HEK293 (cell line): ENCODE data around the gene DGKG.

ENCODE experiments used
- CTCF ChIA-PET: fragments of 350-600 bp; formaldehyde crosslinking; extraction: SDS; loops from one replicate; lab custom pipeline; 2021; ENCODE audit warnings: antibody characterized with exemption; lab: Yijun Ruan, JAX
- POLR2A ChIA-PET: fragments of 300-600 bp; formaldehyde crosslinking; extraction: SDS; loops from one replicate; lab custom pipeline; 2020; ENCODE audit warnings: antibody characterized with exemption, inconsistent platforms; lab: Yijun Ruan, JAX
- H3K27ac ChIP-seq: fragments of 200-500 bp; sonication (Bioruptor generic); 2 replicates; pipeline ENCODE4 v1.5.1; 2014; ENCODE audit warnings: low read depth, low read length, control low read depth, inconsistent platforms; ENCODE audit errors: extremely low read depth
- H3K36me3 ChIP-seq, 2 experiments: fragments of 200-500 bp in 1 of 2; sonication (Bioruptor generic) in 1 of 2; 1 replicate in 1 of 2; 2 replicates in 1 of 2; pipeline ENCODE4 v1.5.1; 2014 to 2017; ENCODE audit warnings: inconsistent platforms in 2 of 2, low read length in 2 of 2; ENCODE audit not compliant: control insufficient read depth in 2 of 2, insufficient read depth in 1 of 2
- H3K4me1 ChIP-seq: fragments of 200-500 bp; sonication (Bioruptor generic); 2 replicates; pipeline ENCODE4 v1.5.1; 2014; ENCODE audit warnings: mild to moderate bottlenecking, low read length, inconsistent platforms; ENCODE audit not compliant: control insufficient read depth, insufficient read depth
- H3K4me3 ChIP-seq: 2 replicates; pipeline ENCODE4 v1.5.1; 2011; ENCODE audit warnings: low read depth, mild to moderate bottlenecking, control low read depth, low read length, moderate library complexity
- H3K9me3 ChIP-seq: fragments of 200-500 bp; sonication (Bioruptor generic); 2 replicates; pipeline ENCODE4 v1.5.1; 2014; ENCODE audit warnings: low read depth, low read length, inconsistent platforms; ENCODE audit not compliant: control insufficient read depth, insufficient read depth
- MZF1 ChIP-seq: fragments of 450-650 bp; formaldehyde crosslinking; IDR thresholded peaks from 2 replicates; pipeline ENCODE4 v1.5.1; 2017; ENCODE audit warnings: missing biosample characterization, missing genetic modification characterization, borderline replicate concordance
- OSR2 ChIP-seq: fragments of 450-650 bp; formaldehyde crosslinking; IDR thresholded peaks from 2 replicates; pipeline ENCODE4 v1.5.1; 2016; ENCODE audit warnings: missing biosample characterization, missing genetic modification characterization
- PRDM1 ChIP-seq: fragments of 450-650 bp; formaldehyde crosslinking; IDR thresholded peaks from 2 replicates; pipeline ENCODE4; 2016; ENCODE audit warnings: missing biosample characterization, missing genetic modification characterization
- PRDM2 ChIP-seq: fragments of 450-650 bp; formaldehyde crosslinking; IDR thresholded peaks from 2 replicates; pipeline ENCODE4 v1.5.1; 2016; ENCODE audit warnings: missing biosample characterization, missing genetic modification characterization, borderline replicate concordance
- YY1 ChIP-seq: fragments of 450-650 bp; formaldehyde crosslinking; IDR thresholded peaks from 2 replicates; pipeline ENCODE4 v1.5.1; 2018; ENCODE audit warnings: missing biosample characterization, missing genetic modification characterization
- ZNF324 ChIP-seq: fragments of 450-650 bp; formaldehyde crosslinking; IDR thresholded peaks from 2 replicates; pipeline ENCODE4 v1.5.1; 2016; ENCODE audit warnings: missing biosample characterization, missing genetic modification characterization
- ZNF335 ChIP-seq: fragments of 450-650 bp; formaldehyde crosslinking; conservative IDR thresholded peaks from 2 replicates; pipeline ENCODE4 v1.5.1; 2016; ENCODE audit warnings: missing biosample characterization, missing genetic modification characterization
- ZNF37A ChIP-seq: fragments of 450-650 bp; IDR thresholded peaks from 2 replicates; pipeline ENCODE4 v1.5.1; 2018; ENCODE audit warnings: missing biosample characterization, missing genetic modification characterization
- ZNF416 ChIP-seq: fragments of 450-650 bp; formaldehyde crosslinking; IDR thresholded peaks from 2 replicates; pipeline ENCODE4 v1.5.1; 2016; ENCODE audit warnings: missing biosample characterization, missing genetic modification characterization
- ZNF704 ChIP-seq: fragments of 450-650 bp; formaldehyde crosslinking; IDR thresholded peaks from 2 replicates; pipeline ENCODE4 v1.5.1; 2016; ENCODE audit warnings: missing biosample characterization, missing genetic modification characterization
- ZNF768 ChIP-seq: fragments of 450-650 bp; formaldehyde crosslinking; IDR thresholded peaks from 2 replicates; pipeline ENCODE4 v1.5.1; 2018; ENCODE audit warnings: missing biosample characterization, mild to moderate bottlenecking, missing genetic modification characterization
- TF ChIP-seq, protein P1 (sequence below): fragments of 450-650 bp; formaldehyde crosslinking; IDR thresholded peaks from 2 replicates; pipeline ENCODE4 v1.5.1; 2016; ENCODE audit warnings: missing biosample characterization, missing genetic modification characterization

Gene DGKG

DNA sequence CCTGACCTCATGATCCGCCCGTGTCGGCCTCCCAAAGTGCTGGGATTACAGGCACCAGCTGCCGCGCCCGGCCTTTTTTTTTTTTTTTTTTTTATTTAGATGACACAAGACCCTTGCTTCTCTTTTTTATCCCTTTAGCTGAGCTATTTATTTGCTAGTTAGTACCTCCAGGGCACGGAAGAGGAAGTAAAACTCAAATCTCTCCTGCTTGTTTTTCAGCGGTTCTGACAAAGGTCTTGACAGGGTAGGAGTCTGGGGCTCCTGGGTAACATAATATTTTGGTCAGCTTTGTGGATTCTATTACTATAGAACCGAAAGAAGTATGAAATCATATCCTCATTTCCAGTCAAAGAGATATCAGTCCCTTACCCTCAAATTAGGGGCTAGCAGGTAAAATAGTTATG is 209.1 kb downstream of the DGKG start:
- Histone ChIP-seq H3K27ac (no peak overlapping the region), H3K4me3 (no peak overlapping the region), H3K4me1 (no peaks in the 10 kb centered on the region), H3K9me3 (no peaks in the 10 kb centered on the region), H3K36me3 (no peaks in the 10 kb centered on the region)
- CTCF ChIA-PET = no interaction called here
- TF ChIP-seq MZF1 (tag by site-specific recombination) (no peak), PRDM2 (tag by site-specific recombination) (no peak), ZNF416 (tag by site-specific recombination) (no peak)
- POLR2A ChIA-PET = no interaction called here

DNA sequence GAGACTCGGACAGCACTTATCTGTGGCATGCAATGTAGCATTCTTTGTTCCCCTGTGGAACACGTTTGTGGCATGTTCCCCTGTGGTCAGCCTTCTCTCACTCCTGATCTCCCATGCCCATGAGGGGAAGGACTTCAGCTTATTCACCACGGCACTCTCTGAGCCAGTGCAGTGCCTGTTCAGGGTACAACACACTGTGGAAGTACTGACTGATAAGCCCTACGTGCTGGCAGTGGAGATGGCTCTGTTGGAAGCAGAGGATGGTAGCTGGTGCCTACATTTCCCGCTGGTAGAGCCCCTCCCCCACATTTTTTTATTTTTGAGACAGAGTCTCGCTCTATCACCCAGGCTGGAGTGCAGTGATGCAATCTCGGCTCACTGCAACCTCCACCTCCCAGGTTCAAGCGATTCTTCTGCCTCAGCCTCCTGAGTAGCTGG is 209.7 kb downstream of the DGKG start:
- no peak overlapping the region for H3K27ac ChIP-seq
- no peak for TF ChIP-seq OSR2 (tag by site-specific recombination)
- TF ChIP-seq, protein P1, sequence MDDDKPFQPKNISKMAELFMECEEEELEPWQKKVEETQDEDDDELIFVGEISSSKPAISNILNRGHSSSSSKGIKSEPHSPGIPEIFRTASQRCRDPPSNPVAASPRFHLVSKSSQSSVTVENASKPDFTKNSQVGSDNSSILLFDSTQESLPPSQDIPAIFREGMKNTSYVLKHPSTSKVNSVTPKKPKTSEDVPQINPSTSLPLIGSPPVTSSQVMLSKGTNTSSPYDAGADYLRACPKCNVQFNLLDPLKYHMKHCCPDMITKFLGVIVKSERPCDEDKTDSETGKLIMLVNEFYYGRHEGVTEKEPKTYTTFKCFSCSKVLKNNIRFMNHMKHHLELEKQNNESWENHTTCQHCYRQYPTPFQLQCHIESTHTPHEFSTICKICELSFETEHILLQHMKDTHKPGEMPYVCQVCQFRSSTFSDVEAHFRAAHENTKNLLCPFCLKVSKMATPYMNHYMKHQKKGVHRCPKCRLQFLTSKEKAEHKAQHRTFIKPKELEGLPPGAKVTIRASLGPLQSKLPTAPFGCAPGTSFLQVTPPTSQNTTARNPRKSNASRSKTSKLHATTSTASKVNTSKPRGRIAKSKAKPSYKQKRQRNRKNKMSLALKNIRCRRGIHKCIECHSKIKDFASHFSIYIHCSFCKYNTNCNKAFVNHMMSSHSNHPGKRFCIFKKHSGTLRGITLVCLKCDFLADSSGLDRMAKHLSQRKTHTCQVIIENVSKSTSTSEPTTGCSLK = no peak
- no peak for TF ChIP-seq ZNF37A
- no peak for TF ChIP-seq ZNF704 (tag by site-specific recombination)
- TF ChIP-seq ZNF335 (tag by site-specific recombination) = no peak
- no peak for TF ChIP-seq ZNF768 (tag by site-specific recombination)
- TF ChIP-seq YY1 (tag by site-specific recombination) = no peak
- no peak for TF ChIP-seq PRDM1
- TF ChIP-seq ZNF324 = no peak
- TF ChIP-seq, all 188 proteins: peak for 0
- H3K4me1 ChIP-seq = no peaks in the 10 kb centered on the region
- POLR2A ChIA-PET = no interaction called here
- CTCF ChIA-PET = no interaction called here
- no peaks in the 10 kb centered on the region for H3K36me3 ChIP-seq
- H3K9me3 ChIP-seq = no peaks in the 10 kb centered on the region
- no peak overlapping the region for H3K4me3 ChIP-seq
